H1 (cell line): Measurements from ENCODE around the gene SMIM17. TPM values are rescaled to one million over a fixed set of nuclear protein-coding genes. Genes with fewer than 3 reads are reported as not detected.

Source experiments
- CTCF ChIA-PET: fragments of 300-600 bp; sonication (Branson Sonifier 250); formaldehyde crosslinking; loops from one replicate; lab custom pipeline; 2021; ENCODE audit not compliant: partially characterized antibody; lab: Charles Lee
- POLR2A ChIA-PET: fragments of 300-600 bp; sonication (Branson Sonifier 250); formaldehyde crosslinking; loops from one replicate; lab custom pipeline; 2021; ENCODE audit warnings: inconsistent platforms; ENCODE audit not compliant: partially characterized antibody; lab: Charles Lee
- DNase-seq, 2 experiments: peaks; one replicate each; pipeline versions ENCODE4 v3.0.0 to v3.0.0-alpha.2; 2010 to 2022; ENCODE audit warnings: low spot score in 2 of 2, low read depth in 1 of 2, mixed read lengths in 1 of 2
- FAIRE-seq: peaks from 2 replicates; lab custom pipeline; 2011; peaks lifted over from hg19 to GRCh38; lab: Jason Lieb, UNC
- H2AFZ ChIP-seq: 2 replicates; pipeline ENCODE4 v1.8.1; 2012; ENCODE audit warnings: low read length, inconsistent platforms
- H2AK5ac ChIP-seq: 2 replicates; pipeline ENCODE4 v1.6.1; 2013; ENCODE audit warnings: low read depth, low read length
- H2BK120ac ChIP-seq: replicated peaks from 2 replicates; pipeline ENCODE3; 2013; ENCODE audit warnings: low read depth, low read length, inconsistent platforms
- H2BK12ac ChIP-seq: 2 replicates; pipeline ENCODE4 v1.6.1; 2013; ENCODE audit warnings: low read depth, low read length
- H2BK15ac ChIP-seq: 2 replicates; pipeline ENCODE4 v1.6.1; 2013; ENCODE audit warnings: low read length
- H2BK20ac ChIP-seq: 2 replicates; pipeline ENCODE4 v1.6.1; 2013; ENCODE audit warnings: low read length
- H2BK5ac ChIP-seq: 2 replicates; pipeline ENCODE4 v1.6.1; 2013; ENCODE audit warnings: low read depth, low read length
- H3K14ac ChIP-seq: 2 replicates; pipeline ENCODE4 v1.6.1; 2013; ENCODE audit warnings: inconsistent platforms; ENCODE audit not compliant: insufficient read length
- H3K18ac ChIP-seq: 2 replicates; pipeline ENCODE4 v1.6.1; 2013; ENCODE audit warnings: low read length; ENCODE audit errors: extremely low read depth
- H3K23ac ChIP-seq: 2 replicates; pipeline ENCODE4 v1.6.1; 2013; ENCODE audit warnings: inconsistent platforms; ENCODE audit not compliant: insufficient read length
- H3K23me2 ChIP-seq: 2 replicates; pipeline ENCODE4 v1.6.1; 2013; ENCODE audit warnings: low read depth, low read length
- H3K27ac ChIP-seq: 2 replicates; pipeline ENCODE4 v1.6.1; 2011; ENCODE audit warnings: low read depth, low read length, inconsistent platforms
- H3K27me3 ChIP-seq, 4 experiments: replicated peaks in 1 of 4; 1 replicate in 1 of 4; 2 replicates in 3 of 4; pipeline versions ENCODE4 v1.6.1 to v1.8.1; 2011 to 2013; ENCODE audit warnings: low read length in 3 of 4, mild to moderate bottlenecking in 3 of 4, inconsistent platforms in 2 of 4, mixed read lengths in 2 of 4, moderate library complexity in 1 of 4; ENCODE audit not compliant: control insufficient read depth in 3 of 4, insufficient read depth in 3 of 4; ENCODE audit errors: extremely low read depth in 1 of 4
- H3K36me3 ChIP-seq, 4 experiments: 2 replicates each; pipeline versions ENCODE4 v1.6.1 to v1.8.1; 2011 to 2013; ENCODE audit warnings: mild to moderate bottlenecking in 4 of 4, low read length in 3 of 4, moderate library complexity in 2 of 4, control low read depth in 1 of 4, inconsistent platforms in 1 of 4; ENCODE audit not compliant: insufficient read depth in 4 of 4, control insufficient read depth in 2 of 4
- H3K4ac ChIP-seq: replicated peaks from 2 replicates; pipeline ENCODE3; 2013; ENCODE audit warnings: low read length, low read depth, mixed read lengths, inconsistent platforms; ENCODE audit not compliant: insufficient read length
- H3K4me1 ChIP-seq, 4 experiments: replicated peaks in 1 of 4; 1 replicate in 1 of 4; 2 replicates in 3 of 4; pipeline versions ENCODE4 v1.6.1 to v1.8.1; 2011 to 2013; ENCODE audit warnings: low read length in 3 of 4, inconsistent platforms in 2 of 4, mixed read lengths in 1 of 4; ENCODE audit not compliant: insufficient read depth in 4 of 4, control insufficient read depth in 3 of 4
- H3K4me2 ChIP-seq, 2 experiments: 2 replicates each; pipeline versions ENCODE4 v1.6.1 to v1.8.1; 2011 to 2013; ENCODE audit warnings: low read depth in 2 of 2, low read length in 2 of 2, control low read depth in 1 of 2, inconsistent platforms in 1 of 2, mild to moderate bottlenecking in 1 of 2; ENCODE audit not compliant: insufficient read depth in 1 of 2
- H3K4me3 ChIP-seq, 4 experiments: fragments of 200-600, 300-600 bp in 1 of 4; sonication (generic), shearing (Covaris generic), sonication (Bioruptor Twin) in 1 of 4; 2 replicates each; pipeline versions ENCODE4 v1.5.1 to v1.8.1; 2011 to 2016; ENCODE audit warnings: low read length in 4 of 4, low read depth in 3 of 4, control low read depth in 2 of 4, inconsistent platforms in 2 of 4, mild to moderate bottlenecking in 2 of 4, mixed read lengths in 1 of 4, moderate library complexity in 1 of 4; ENCODE audit not compliant: insufficient read depth in 2 of 4; ENCODE audit errors: extremely low read depth in 1 of 4
- H3K56ac ChIP-seq: replicated peaks from 2 replicates; pipeline ENCODE3; 2013; ENCODE audit warnings: low read depth, mild to moderate bottlenecking, mixed read lengths, low read length, inconsistent platforms; ENCODE audit not compliant: insufficient read length
- H3K79me1 ChIP-seq: 2 replicates; pipeline ENCODE4 v1.6.1; 2013; ENCODE audit warnings: low read depth, low read length, control low read depth
- H3K79me2 ChIP-seq, 2 experiments: 2 replicates each; pipeline versions ENCODE4 v1.6.1 to v1.8.1; 2012 to 2013; ENCODE audit warnings: low read length in 2 of 2, mild to moderate bottlenecking in 2 of 2, inconsistent platforms in 1 of 2; ENCODE audit not compliant: insufficient read depth in 2 of 2, control insufficient read depth in 1 of 2
- H3K9ac ChIP-seq, 4 experiments: replicated peaks in 1 of 4; 1 replicate in 1 of 4; 2 replicates in 3 of 4; pipeline versions ENCODE4 v1.6.1 to v1.8.1; 2011 to 2013; ENCODE audit warnings: low read depth in 3 of 4, low read length in 3 of 4, control low read depth in 2 of 4, mild to moderate bottlenecking in 2 of 4, moderate library complexity in 2 of 4, inconsistent platforms in 1 of 4; ENCODE audit errors: extremely low read depth in 1 of 4
- H3K9me3 ChIP-seq, 2 experiments: 2 replicates each; pipeline versions ENCODE4 v1.6.1 to v1.8.1; 2012 to 2013; ENCODE audit warnings: mild to moderate bottlenecking in 2 of 2, moderate library complexity in 2 of 2, control low read depth in 1 of 2, inconsistent platforms in 1 of 2, low read depth in 1 of 2, low read length in 1 of 2, mixed read lengths in 1 of 2; ENCODE audit not compliant: insufficient read depth in 2 of 2
- H4K20me1 ChIP-seq, 2 experiments: replicated peaks in 1 of 2; 2 replicates each; pipeline versions ENCODE3 to v1.8.1; 2011 to 2013; ENCODE audit warnings: inconsistent platforms in 2 of 2, low read length in 2 of 2, mild to moderate bottlenecking in 1 of 2; ENCODE audit not compliant: insufficient read depth in 2 of 2, control insufficient read depth in 1 of 2
- H4K5ac ChIP-seq: 2 replicates; pipeline ENCODE4 v1.6.1; 2013; ENCODE audit warnings: low read length, low read depth, mixed read lengths, inconsistent platforms; ENCODE audit not compliant: insufficient read length
- H4K8ac ChIP-seq: 2 replicates; pipeline ENCODE4 v1.8.0; 2013; ENCODE audit warnings: mild to moderate bottlenecking, moderate library complexity, low read length, inconsistent platforms; ENCODE audit not compliant: insufficient read depth; ENCODE audit errors: extremely low read depth
- H4K91ac ChIP-seq: replicated peaks from 2 replicates; pipeline ENCODE3; 2013; ENCODE audit warnings: low read length, mixed read lengths, inconsistent platforms; ENCODE audit not compliant: insufficient read length
- BCL11A ChIP-seq, 2 experiments: IDR thresholded peaks; one replicate each; pipeline ENCODE4 v1.6.1; 2011; ENCODE audit warnings: low read depth in 2 of 2, low read length in 2 of 2, mild to moderate bottlenecking in 2 of 2
- CREB1 ChIP-seq: IDR thresholded peaks from 2 replicates; pipeline ENCODE4 v1.6.1; 2012; ENCODE audit warnings: inconsistent platforms
- CTCF ChIP-seq, 3 experiments: IDR thresholded peaks; 1 replicate in 2 of 3; 2 replicates in 1 of 3; pipeline versions ENCODE4 v1.5.1 to v1.6.1; 2011; ENCODE audit warnings: low read length in 3 of 3, mild to moderate bottlenecking in 3 of 3, inconsistent platforms in 2 of 3, low read depth in 1 of 3, moderate library complexity in 1 of 3; ENCODE audit not compliant: insufficient read depth in 1 of 3; ENCODE audit errors: control extremely low read depth in 1 of 3
- EZH2 ChIP-seq: fragments of 200-600 bp; sonication (generic); IDR thresholded peaks from 2 replicates; pipeline ENCODE4 v1.7.1; 2012; ENCODE audit warnings: low read depth, mild to moderate bottlenecking, moderate library complexity, low read length, inconsistent platforms; ENCODE audit not compliant: severe bottlenecking
- FOSL1 ChIP-seq: IDR thresholded peaks from 2 replicates; pipeline ENCODE4 v1.6.1; 2011; ENCODE audit warnings: mild to moderate bottlenecking, low read depth, low read length, moderate library complexity; ENCODE audit not compliant: insufficient read depth
- MAFK ChIP-seq: IDR thresholded peaks from 2 replicates; pipeline ENCODE4 v1.6.1; 2012; ENCODE audit warnings: low read depth, mild to moderate bottlenecking, improper control_type of control experiment, low read length
- RFX5 ChIP-seq: IDR thresholded peaks from 2 replicates; pipeline ENCODE4 v1.6.1; 2011; ENCODE audit warnings: low read depth, low read length, improper control_type of control experiment, borderline replicate concordance
- SIN3A ChIP-seq, 2 experiments: IDR thresholded peaks in 1 of 2; conservative IDR thresholded peaks in 1 of 2; 2 replicates each; pipeline ENCODE4 v1.6.1; 2011 to 2012; ENCODE audit warnings: low read length in 2 of 2, improper control_type of control experiment in 1 of 2, low read depth in 1 of 2, mild to moderate bottlenecking in 1 of 2
- SP2 ChIP-seq: IDR thresholded peaks from 2 replicates; pipeline ENCODE4 v1.6.1; 2012; ENCODE audit warnings: mild to moderate bottlenecking, low read length, inconsistent platforms
- TAF7 ChIP-seq: optimal IDR thresholded peaks from 2 replicates; pipeline ENCODE3; 2011; ENCODE audit warnings: low read depth, mild to moderate bottlenecking, inconsistent platforms, low read length, moderate library complexity, borderline replicate concordance
- TBP ChIP-seq: IDR thresholded peaks from 2 replicates; pipeline ENCODE4 v1.6.1; 2011; ENCODE audit warnings: low read depth, low read length, improper control_type of control experiment
- TCF12 ChIP-seq: IDR thresholded peaks from 2 replicates; pipeline ENCODE4 v1.6.1; 2011; ENCODE audit warnings: low read depth, mild to moderate bottlenecking, low read length
- WGBS, 2 experiments: shearing (Covaris generic) in 1 of 2; methylation state at CpG; one replicate each; pipeline versions ENCODE4 v1.1.6 to v1.1.7; 2013 to 2015; ENCODE audit warnings: low lambda C conversion rate in 2 of 2, mixed read lengths in 2 of 2, inconsistent platforms in 1 of 2, low coverage in 1 of 2, missing lambda C conversion rate in 1 of 2; ENCODE audit not compliant: insufficient replicate concordance in 2 of 2, insufficient coverage in 1 of 2, insufficient read length in 1 of 2; ENCODE audit errors: extremely low coverage in 1 of 2, missing lambda C conversion rate in 1 of 2; 5-methylcytosine and 5-hydroxymethylcytosine counted together
- polyA plus RNA-seq, 7 experiments: library from polyadenylated mRNA; depleted of rRNA in 3 of 7; stranded (reverse) in 5 of 7; unstranded in 2 of 7; fragments of >200 nt in 5 of 7; fragments of 200-250 nt in 2 of 7; gene quantifications; 1 replicate in 5 of 7; 2 replicates in 1 of 7; 4 replicates in 1 of 7; pipeline versions ENCODE4 v1.2.1 to v1.2.3, GENCODE V29; 2011 to 2013; ENCODE audit warnings: missing spikeins in 2 of 7, mixed read lengths in 2 of 7
- total RNA-seq: library from RNA; stranded (reverse); fragmentation: NEBNext Ultra II Directional; extraction: Animal tissue kit (Norgen Biotek cat#: 25700); gene quantifications from 2 replicates; pipeline ENCODE4 v1.2.1, GENCODE V29; 2021

SMIM17 gene
- total and polyA plus RNA-seq, 2 of the 8 experiments (the other 6 are each of a cell fraction or from before 2014, with no cell fraction given), result 0.06 TPM; not detected in 1

DNA sequence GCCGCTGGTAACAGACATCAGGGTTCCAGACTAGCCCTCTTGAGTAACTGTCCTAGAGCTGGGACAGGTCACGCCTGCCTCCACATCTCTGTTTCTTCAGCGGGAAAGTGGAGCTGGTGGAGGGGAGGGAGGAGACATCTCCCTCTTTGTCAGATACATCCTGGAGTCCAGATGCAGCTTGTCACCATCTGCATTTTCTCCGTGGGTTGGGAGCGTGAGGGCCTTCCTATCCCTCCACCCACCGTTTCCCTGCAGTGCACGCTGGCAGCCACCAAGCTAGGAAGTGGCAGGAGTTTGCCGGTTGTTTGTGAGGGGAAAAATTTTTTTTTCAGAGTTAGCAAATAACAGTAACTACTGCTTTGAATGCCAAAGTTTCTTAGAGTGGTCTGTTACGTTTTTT lies 20.0 kb upstream of the SMIM17 start:
- Histone ChIP-seq H3K18ac (no peak overlapping the region), H3K9me3 (peaks cover 27 to 73% of the 10 kb centered on the region in 2 experiments), H2BK5ac (no peak overlapping the region), H2BK120ac (no peak overlapping the region), H3K36me3 (peaks cover 2 to 28% (median 7%) of the 10 kb centered on the region in 4 experiments; a peak in 5 of 8 replicates), H3K4ac (no peak overlapping the region), H4K91ac (no peak overlapping the region), H2BK12ac (no peak overlapping the region), H4K8ac (no peak overlapping the region), H3K79me1 (peaks cover 3% of the 10 kb centered on the region; the same call in 1 of the 2 replicates), H4K20me1 (no peaks in the 10 kb centered on the region), H3K27me3 (no peaks in the 10 kb centered on the region), H3K4me1 (no peaks in the 10 kb centered on the region), H2BK20ac (no peak overlapping the region), H2AFZ (no peak overlapping the region), H3K9ac (no peak overlapping the region), H3K79me2 (no peaks in the 10 kb centered on the region; a peak in 1 of 4 replicates), H3K56ac (no peak overlapping the region), H3K27ac (no peak overlapping the region), H3K4me2 (no peak overlapping the region), H3K14ac (no peak overlapping the region), H2AK5ac (no peak overlapping the region), H4K5ac (no peak overlapping the region), H2BK15ac (no peak overlapping the region), H3K23me2 (no peaks in the 10 kb centered on the region), H3K23ac (no peak overlapping the region), H3K4me3 (no peak overlapping the region)
- WGBS, 2 experiments, result 92% methylated on average over 8 of the region's 9 CpGs; no CpG with 5 or more reads in 1 of the 2 experiments
- FAIRE-seq (no peak), DNase-seq (no peak)
- CTCF ChIA-PET, result no interaction called here
- POLR2A ChIA-PET, result no interaction called here
- TF ChIP-seq TBP, result no peak
- TF ChIP-seq EZH2, result no peak
- TF ChIP-seq MAFK, result no peak
- TF ChIP-seq SIN3A (conservative IDR thresholded peaks at IDR 0.05 in 1 of 2, IDR thresholded peaks at IDR 0.05 in 1 of 2; ENCODE audit: low read depth in 1 of 2, low read length in 2 of 2), result no peak
- TF ChIP-seq TAF7, result no peak
- TF ChIP-seq FOSL1, result no peak
- TF ChIP-seq SP2, result no peak
- TF ChIP-seq TCF12, result no peak
- TF ChIP-seq CTCF (IDR thresholded peaks at IDR 0.05; ENCODE audit: control extremely low read depth in 1 of 3, insufficient read depth in 1 of 3, low read depth in 1 of 3, low read length in 3 of 3), result no peak
- TF ChIP-seq CREB1, result no peak
- no peak for TF ChIP-seq BCL11A (IDR thresholded peaks at IDR 0.05; ENCODE audit: low read depth in 2 of 2, low read length in 2 of 2)
- no peak for TF ChIP-seq RFX5
